Measurements from ENCODE around the gene ASAP2. TPM values are rescaled to one million over a fixed set of nuclear protein-coding genes. Genes with fewer than 3 reads are reported as not detected.

Gene ASAP2
- total RNA-seq, result under 1 TPM; 0.25 to 0.71 TPM

GRCh38 chr2:9205963-9206948 is at the start of gene ASAP2:
Gene ASAP2, plus strand, starts transcription at chr2:9206812. Its CDS starts 293 bp downstream, at chr2:9207105.
- peak; percentile 53 for DNase-seq
- no peak within 1 kb of the TSS for H3K27ac Mint-ChIP-seq
- H3K27me3 Mint-ChIP-seq, result peaks cover 48% of the 10 kb centered on the region
- peaks cover 6% of the 10 kb centered on the region for H3K4me1 Mint-ChIP-seq
- H3K9me3 Mint-ChIP-seq, result no peaks in the 10 kb centered on the region
- H3K4me3 Mint-ChIP-seq, result peak within 1 kb of the TSS; percentile 48
- CTCF ChIA-PET, result interaction anchor here (0.6 to 1.9 kb wide), 9 partner anchors 8 to 1368 kb away, joined by 3 to 7 read pairs (median 3); no protein-coding TSS in a partner anchor
- POLR2A ChIA-PET, result no interaction called here
- H3K36me3 Mint-ChIP-seq (ENCODE audit: low read depth), result no peaks in the 10 kb centered on the region

- Mint-ChIP-seq H3K4me3 (no peak overlapping the region), H3K36me3 (ENCODE audit: low read depth) (no peaks in the 10 kb centered on the region), H3K9me3 (no peaks in the 10 kb centered on the region), H3K27me3 (peaks cover 11% of the 10 kb centered on the region), H3K4me1 (no peaks in the 10 kb centered on the region), H3K27ac (no peak overlapping the region)
- POLR2A ChIA-PET, result interaction anchor here (0.6 kb wide), 1 partner anchor 12 kb away, joined by 4 read pairs; no protein-coding TSS in a partner anchor
- CTCF ChIA-PET, result interaction anchor here (0.9 kb wide), 1 partner anchor 24 kb away, joined by 5 read pairs; no protein-coding TSS in a partner anchor
- no peak for DNase-seq
These were observed 47.5 kb upstream of the ASAP2 start for GRCh38 chr2:9158786-9159779.

GRCh38 chr2:9160732-9161131 is 45.9 kb upstream of the ASAP2 start:
- H3K9me3 Mint-ChIP-seq, result no peaks in the 10 kb centered on the region
- H3K4me3 Mint-ChIP-seq, result no peak overlapping the region
- ChIA-PET CTCF (no interaction called here), POLR2A (no interaction called here)
- H3K27ac Mint-ChIP-seq, result no peak overlapping the region
- H3K27me3 Mint-ChIP-seq, result peaks cover 6% of the 10 kb centered on the region
- no peaks in the 10 kb centered on the region for H3K36me3 Mint-ChIP-seq (ENCODE audit: low read depth)
- DNase-seq, result no peak
- H3K4me1 Mint-ChIP-seq, result no peaks in the 10 kb centered on the region

GRCh38 chr2:9162841-9163240 is 43.8 kb upstream of the ASAP2 start:
- Mint-ChIP-seq H3K27ac (no peak overlapping the region), H3K4me1 (no peaks in the 10 kb centered on the region), H3K27me3 (peaks cover 4% of the 10 kb centered on the region), H3K9me3 (no peaks in the 10 kb centered on the region), H3K36me3 (ENCODE audit: low read depth) (no peaks in the 10 kb centered on the region), H3K4me3 (no peak overlapping the region)
- ChIA-PET CTCF (interaction anchor here (0.9 kb wide), 1 partner anchor 24 kb away, joined by 3 read pairs; no protein-coding TSS in a partner anchor), POLR2A (no interaction called here)
- DNase-seq, result no peak

GRCh38 chr2:9163306-9164111 is 43.1 kb upstream of the ASAP2 start:
- POLR2A ChIA-PET, result no interaction called here
- DNase-seq, result no peak
- Mint-ChIP-seq H3K27ac (no peak overlapping the region), H3K4me1 (no peaks in the 10 kb centered on the region), H3K36me3 (ENCODE audit: low read depth) (no peaks in the 10 kb centered on the region), H3K27me3 (peaks cover 7% of the 10 kb centered on the region), H3K4me3 (no peak overlapping the region), H3K9me3 (no peaks in the 10 kb centered on the region)
- CTCF ChIA-PET, result interaction anchor here (0.9 kb wide), 1 partner anchor 24 kb away, joined by 3 read pairs; no protein-coding TSS in a partner anchor

GRCh38 chr2:9164112-9164608 is 42.5 kb upstream of the ASAP2 start:
- Mint-ChIP-seq H3K36me3 (ENCODE audit: low read depth) (no peaks in the 10 kb centered on the region), H3K9me3 (no peaks in the 10 kb centered on the region), H3K27me3 (peaks cover 13% of the 10 kb centered on the region), H3K4me1 (no peaks in the 10 kb centered on the region), H3K4me3 (no peak overlapping the region), H3K27ac (no peak overlapping the region)
- ChIA-PET POLR2A (no interaction called here), CTCF (no interaction called here)
- no peak for DNase-seq

GRCh38 chr2:9165625-9166024 is 41.0 kb upstream of the ASAP2 start:
- Mint-ChIP-seq H3K36me3 (ENCODE audit: low read depth) (no peaks in the 10 kb centered on the region), H3K27ac (no peak overlapping the region), H3K4me3 (no peak overlapping the region), H3K27me3 (peaks cover 15% of the 10 kb centered on the region), H3K9me3 (no peaks in the 10 kb centered on the region), H3K4me1 (no peaks in the 10 kb centered on the region)
- ChIA-PET CTCF (interaction anchor here (0.5 kb wide), 1 partner anchor 40 kb away, joined by 3 read pairs; no protein-coding TSS in a partner anchor), POLR2A (no interaction called here)
- no peak for DNase-seq

GRCh38 chr2:9166579-9167377 is 39.8 kb upstream of the ASAP2 start:
- H3K27ac Mint-ChIP-seq, result no peak overlapping the region
- no peak for DNase-seq
- CTCF ChIA-PET, result interaction anchor here (0.6 kb wide), 1 partner anchor 167 kb away, joined by 3 read pairs; no protein-coding TSS in a partner anchor

GRCh38 chr2:9167718-9168657 is 38.6 kb upstream of the ASAP2 start:
- no peak for DNase-seq
- Mint-ChIP-seq H3K36me3 (ENCODE audit: low read depth) (no peaks in the 10 kb centered on the region), H3K9me3 (no peaks in the 10 kb centered on the region), H3K4me3 (no peak overlapping the region), H3K27me3 (peaks cover 27% of the 10 kb centered on the region), H3K4me1 (no peaks in the 10 kb centered on the region), H3K27ac (no peak overlapping the region)
- ChIA-PET CTCF (interaction anchor here (0.6 kb wide), 1 partner anchor 166 kb away, joined by 3 read pairs; no protein-coding TSS in a partner anchor), POLR2A (no interaction called here)

More at GRCh38 chr2:9166579-9167377, 39.8 kb upstream of the ASAP2 start:
- no peaks in the 10 kb centered on the region for H3K9me3 Mint-ChIP-seq
- no peaks in the 10 kb centered on the region for H3K36me3 Mint-ChIP-seq (ENCODE audit: low read depth)
- POLR2A ChIA-PET, result no interaction called here
- no peaks in the 10 kb centered on the region for H3K4me1 Mint-ChIP-seq
- peaks cover 22% of the 10 kb centered on the region for H3K27me3 Mint-ChIP-seq
- H3K4me3 Mint-ChIP-seq, result no peak overlapping the region

GRCh38 chr2:9168821-9169221 is 37.8 kb upstream of the ASAP2 start:
- CTCF ChIA-PET, result no interaction called here
- no peak for DNase-seq
- Mint-ChIP-seq H3K27ac (no peak overlapping the region), H3K27me3 (peaks cover 30% of the 10 kb centered on the region), H3K9me3 (no peaks in the 10 kb centered on the region), H3K4me1 (no peaks in the 10 kb centered on the region), H3K36me3 (ENCODE audit: low read depth) (no peaks in the 10 kb centered on the region), H3K4me3 (no peak overlapping the region)
- POLR2A ChIA-PET, result no interaction called here

Measured in activated CD4-positive, alpha-beta memory T cell treated with anti-CD3 and anti-CD28 coated beads, Interleukin-2, amount 10 ng/mL, durations not matched to agents 7 days and 5 days (primary cell).